A673 (cell line): ENCODE results near the gene TTC24. TPM values are rescaled to one million over a fixed set of nuclear protein-coding genes. Genes with fewer than 3 reads are reported as not detected.

ENCODE experiments used
- BruUV-seq: library from RNA; stranded (reverse); fragments of 400-500 nt; replicated peaks from 2 replicates; lab custom pipeline; 2021; lab: Mats Ljungman, UMichigan
- CTCF ChIA-PET: fragments of 300-600 bp; sonication (Branson Sonifier 250); formaldehyde crosslinking; loops from one replicate; lab custom pipeline; 2022; ENCODE audit warnings: antibody characterized with exemption; lab: Charles Lee
- POLR2A ChIA-PET: fragments of 300-600 bp; sonication (Branson Sonifier 250); formaldehyde crosslinking; loops from one replicate; lab custom pipeline; 2022; ENCODE audit warnings: antibody characterized with exemption; ENCODE audit not compliant: low non-redundant PET; lab: Charles Lee
- DNase-seq: peaks from one replicate; pipeline ENCODE4 v3.0.0-alpha.2; 2015; ENCODE audit warnings: low spot score
- H3K27ac ChIP-seq: fragments of 200-600 bp; sonication (generic); 2 replicates; pipeline ENCODE4 v1.5.1; 2016; ENCODE audit warnings: mixed run types, low read depth, mild to moderate bottlenecking, mixed read lengths, antibody characterized with exemption, low read length; ENCODE audit not compliant: poor library complexity, severe bottlenecking
- H3K27me3 ChIP-seq: fragments of 200-600 bp; sonication (generic); replicated peaks from 2 replicates; pipeline ENCODE4 v1.6.1; 2017; ENCODE audit warnings: mixed run types, low read depth, mild to moderate bottlenecking, mixed read lengths, antibody characterized with exemption, low read length; ENCODE audit not compliant: insufficient read depth, poor library complexity
- H3K36me3 ChIP-seq: fragments of 200-600 bp; sonication (generic); 2 replicates; pipeline ENCODE4 v1.6.1; 2016; ENCODE audit warnings: mixed run types, mild to moderate bottlenecking, mixed read lengths, antibody characterized with exemption, low read length; ENCODE audit not compliant: insufficient read depth, poor library complexity, severe bottlenecking
- H3K4me1 ChIP-seq: fragments of 200-600 bp; sonication (generic); 2 replicates; pipeline ENCODE4 v1.6.1; 2017; ENCODE audit warnings: mixed run types, mild to moderate bottlenecking, mixed read lengths, antibody characterized with exemption, low read length; ENCODE audit not compliant: insufficient read depth, poor library complexity, severe bottlenecking
- H3K4me3 ChIP-seq: fragments of 200-600 bp; sonication (generic); 2 replicates; pipeline ENCODE4 v1.5.1; 2016; ENCODE audit warnings: low read depth, mixed run types, mild to moderate bottlenecking, mixed read lengths, low read length; ENCODE audit not compliant: poor library complexity, severe bottlenecking
- H3K9me3 ChIP-seq: fragments of 200-600 bp; sonication (generic); 2 replicates; pipeline ENCODE4 v1.6.1; 2016; ENCODE audit warnings: mixed run types, low read depth, mild to moderate bottlenecking, mixed read lengths, antibody characterized with exemption, low read length; ENCODE audit not compliant: poor library complexity, severe bottlenecking
- CTCF ChIP-seq: fragments of 300-800, 200-600 bp; sonication (generic); conservative IDR thresholded peaks from 2 replicates; pipeline ENCODE4 v1.5.1; 2017; ENCODE audit warnings: low read depth, mild to moderate bottlenecking, antibody characterized with exemption, low read length, moderate library complexity, mixed read lengths
- EZH2 ChIP-seq: fragments of 200-600 bp; sonication (generic); IDR thresholded peaks from 2 replicates; pipeline ENCODE4 v1.6.1; 2017; ENCODE audit warnings: borderline replicate concordance, low read depth, mild to moderate bottlenecking, mixed read lengths, antibody characterized with exemption, low read length; ENCODE audit not compliant: poor library complexity, severe bottlenecking
- intact Hi-C: fragments of 100-400 bp; cut with micrococcal nuclease; formaldehyde crosslinking; loops from one replicate; pipeline ENCODE4 v1.10.0; 2022; ENCODE audit not compliant: unreplicated experiment
- total RNA-seq: library from RNA; stranded (reverse); gene quantifications from 2 replicates; pipeline ENCODE4 v1.2.3, GENCODE V29; 2021

TTC24 gene
- total RNA-seq, 1 experiment from 2014 or later = not detected

- H3K4me1 ChIP-seq = peaks cover 4% of the 10 kb centered on the region
- no peak for DNase-seq
- intact Hi-C loops = no loop called here
- peak overlapping the region; percentile 88 for H3K27ac ChIP-seq
- CTCF ChIA-PET = interaction anchor here (1.2 to 1.7 kb wide), 2 partner anchors 11 to 208 kb away, joined by 4 to 9 read pairs; partner anchors contain the start of gene GPATCH4
- peaks cover 25% of the 10 kb centered on the region for H3K36me3 ChIP-seq
- H3K4me3 ChIP-seq = peak overlapping the region; percentile 84
- POLR2A ChIA-PET = no interaction called here
- BruUV-seq = no TSS peak
- TF ChIP-seq EZH2 (no peak), CTCF (no peak)
- no peaks in the 10 kb centered on the region for H3K9me3 ChIP-seq
- no peaks in the 10 kb centered on the region for H3K27me3 ChIP-seq
These were observed 11.0 kb downstream of the TTC24 start for GRCh38 chr1:156590326-156591180.

GRCh38 chr1:156591181-156591431 lies 11.6 kb downstream of the TTC24 start:
- TF ChIP-seq CTCF (no peak), EZH2 (no peak)
- Histone ChIP-seq H3K27ac (peak overlapping the region; percentile 88), H3K9me3 (no peaks in the 10 kb centered on the region), H3K36me3 (peaks cover 31% of the 10 kb centered on the region), H3K4me1 (peaks cover 4% of the 10 kb centered on the region), H3K27me3 (no peaks in the 10 kb centered on the region), H3K4me3 (peak overlapping the region; percentile 84)
- intact Hi-C loops = no loop called here
- DNase-seq = no peak
- CTCF ChIA-PET = interaction anchor here (0.7 to 1.7 kb wide), 3 partner anchors 11 to 208 kb away, joined by 4 to 9 read pairs (median 8); partner anchors contain the start of gene GPATCH4
- no TSS peak for BruUV-seq
- POLR2A ChIA-PET = no interaction called here

DNA sequence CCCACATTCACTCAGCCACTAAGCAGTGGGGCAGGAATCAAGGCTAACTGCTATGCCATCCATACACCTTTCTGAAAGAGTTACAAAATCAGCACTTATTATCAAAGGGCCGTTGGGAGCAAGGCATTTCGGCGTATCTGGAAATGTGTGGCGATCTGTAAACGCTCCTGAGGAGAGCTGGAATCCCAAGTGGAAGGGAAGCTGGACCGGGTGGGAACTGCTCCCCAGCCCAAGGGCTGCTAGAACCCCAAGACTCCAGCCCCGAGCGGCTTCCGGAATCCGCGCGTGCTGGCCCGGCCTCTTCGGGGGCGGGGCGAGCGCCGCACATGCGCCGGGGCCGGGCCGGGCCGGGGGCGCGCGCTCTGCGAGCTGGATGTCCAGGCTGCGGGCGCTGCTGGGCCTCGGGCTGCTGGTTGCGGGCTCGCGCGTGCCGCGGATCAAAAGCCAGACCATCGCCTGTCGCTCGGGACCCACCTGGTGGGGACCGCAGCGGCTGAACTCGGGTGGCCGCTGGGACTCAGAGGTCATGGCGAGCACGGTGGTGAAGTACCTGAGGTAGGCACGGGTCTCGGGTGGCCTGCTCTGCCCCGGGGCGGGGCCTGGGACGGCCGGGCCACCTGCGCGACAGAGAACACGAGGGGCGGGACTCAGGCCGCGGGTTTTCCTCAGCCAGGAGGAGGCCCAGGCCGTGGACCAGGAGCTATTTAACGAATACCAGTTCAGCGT lies 12.1 kb downstream of the TTC24 start, which contains the start of gene NAXE:
Gene NAXE (plus strand): TSS at position 345 of the 726 bp plus-strand sequence. CDS start 29 bp downstream, at position 374.
- intact Hi-C loops = no loop called here

More for the DNA sequence above, 12.1 kb downstream of the TTC24 start, which contains the start of gene NAXE:
- Histone ChIP-seq H3K27me3 (no peaks in the 10 kb centered on the region), H3K9me3 (no peaks in the 10 kb centered on the region), H3K4me1 (peaks cover 4% of the 10 kb centered on the region), H3K27ac (peak within 1 kb of the TSS; percentile 88), H3K36me3 (peaks cover 35% of the 10 kb centered on the region), H3K4me3 (peak within 1 kb of the TSS; percentile 84)
- TF ChIP-seq CTCF (no peak), EZH2 (no peak)
- CTCF ChIA-PET = interaction anchor here (0.6 to 1.7 kb wide), 4 partner anchors 10 to 209 kb away, joined by 4 to 9 read pairs (median 6); partner anchors contain the start of gene GPATCH4
- POLR2A ChIA-PET = no interaction called here
- DNase-seq = peak; percentile 83
- TSS peak; percentile 44 for BruUV-seq
